ENCODE data around the gene SUPT6H. TPM values are rescaled to one million over a fixed set of nuclear protein-coding genes. Genes with fewer than 3 reads are reported as not detected.

The SUPT6H gene
- polyA plus RNA-seq (2013, experiment 1 of 2) = 42.0 TPM
- polyA plus RNA-seq (2013, experiment 2 of 2) = 37.7 TPM

DNA sequence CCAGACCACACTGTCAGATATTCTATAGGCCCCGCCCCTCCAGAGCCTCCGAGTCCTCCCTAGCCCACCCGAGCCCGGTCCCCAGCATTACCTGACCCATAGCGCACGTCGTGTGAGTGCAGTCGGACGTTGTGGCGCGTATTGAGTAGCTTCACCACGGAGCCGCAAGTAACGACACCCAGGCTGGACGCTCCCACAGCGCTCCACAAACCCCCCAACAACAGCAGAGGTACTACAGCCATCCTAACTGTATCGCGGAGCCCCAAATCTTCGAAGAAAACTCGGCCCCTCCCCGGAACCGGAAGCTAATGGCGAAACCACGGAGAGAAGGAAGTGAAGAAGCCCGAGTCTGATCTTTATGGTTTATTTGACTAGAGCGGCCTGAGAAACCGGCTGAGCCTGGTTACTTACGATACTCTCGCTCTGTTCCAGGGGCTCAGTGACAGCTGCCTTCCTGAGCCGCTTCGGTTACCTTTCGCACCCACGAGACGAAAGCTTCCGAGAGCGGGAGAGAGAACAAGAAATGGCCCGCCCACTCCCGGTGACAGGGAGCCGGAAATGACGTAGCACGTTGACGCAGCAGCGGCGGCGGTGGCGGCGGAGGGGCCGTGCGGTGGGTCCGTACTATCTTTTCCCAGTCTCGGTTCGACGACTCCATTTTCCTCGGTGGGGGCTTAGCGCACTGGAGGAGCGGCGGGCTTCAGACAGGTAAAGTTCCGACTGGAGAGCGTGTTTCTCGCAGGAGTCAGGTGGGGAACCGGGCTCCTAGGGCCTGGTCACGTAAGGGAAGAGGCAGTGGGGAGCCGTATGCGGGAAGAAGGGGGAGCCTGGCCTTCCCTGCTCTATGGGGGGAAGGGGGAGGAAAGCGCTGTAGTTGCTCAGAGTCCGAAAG is at the start of gene SUPT6H, which contains the start of gene SDF2:
Gene SUPT6H (plus strand): TSS at position 571 of the 892 bp plus-strand sequence. CDS start 11,197 bp downstream, outside the sequence.
Gene SDF2 (minus strand): TSS at position 272 of the 892 bp plus-strand sequence. CDS start 30 bp downstream, at position 242.
- Histone ChIP-seq H3K4ac (ENCODE audit: low read depth in 1 of 2, low read length in 2 of 2) (peak within 1 kb of the TSS; percentile 67 to 91), H2BK5ac (ENCODE audit: low read depth, low read length, poor library complexity, severe bottlenecking) (peak within 1 kb of the TSS; percentile 85), H3K4me1 (ENCODE audit: control insufficient read depth, insufficient read depth, low read depth, low read length) (peaks cover 7% of the 10 kb centered on the region), H3K14ac (ENCODE audit: low read length in 2 of 2) (peak within 1 kb of the TSS in 1 of 2 experiments; percentile 97), H3K23ac (ENCODE audit: low read length in 2 of 2) (peak within 1 kb of the TSS; percentile 12 to 98), H3K27ac (ENCODE audit: low read length, poor library complexity, severe bottlenecking) (peak within 1 kb of the TSS; percentile 95), H2BK12ac (ENCODE audit: low read length in 2 of 2) (peak within 1 kb of the TSS in 1 of 2 experiments; percentile 57), H3K79me1 (replicated peaks; ENCODE audit: low read length, poor library complexity, severe bottlenecking) (peaks cover 3% of the 10 kb centered on the region), H3K27me3 (ENCODE audit: control insufficient read depth in 1 of 2, insufficient read depth in 1 of 2, low read length in 2 of 2) (no peaks in the 10 kb centered on the region), H2BK15ac (ENCODE audit: low read depth, poor library complexity, severe bottlenecking) (peak within 1 kb of the TSS; percentile 76), H3K9me3 (ENCODE audit: control insufficient read depth, low read length) (no peaks in the 10 kb centered on the region), H2AK5ac (ENCODE audit: low read length, severe bottlenecking) (no peak within 1 kb of the TSS), H4K8ac (ENCODE audit: low read length) (peak within 1 kb of the TSS; percentile 92), H2BK120ac (ENCODE audit: low read depth, low read length) (peak within 1 kb of the TSS; percentile 86), H3K18ac (ENCODE audit: low read depth in 1 of 2, low read length in 2 of 2) (peak within 1 kb of the TSS; percentile 94 to 96), H3K4me3 (ENCODE audit: insufficient read depth in 1 of 2, low read depth in 1 of 2, low read length in 2 of 2) (peak within 1 kb of the TSS; percentile 92 to 95), H3K4me2 (ENCODE audit: low read length, poor library complexity, severe bottlenecking) (peak within 1 kb of the TSS; percentile 85), H4K91ac (ENCODE audit: low read length) (peak within 1 kb of the TSS; percentile 90), H3K36me3 (ENCODE audit: control insufficient read depth in 1 of 2, insufficient read depth in 2 of 2, low read depth in 1 of 2, low read length in 2 of 2) (peaks cover 34% of the 10 kb centered on the region in 2 experiments), H2AFZ (ENCODE audit: low read depth, low read length) (peak within 1 kb of the TSS; percentile 84), H3K9ac (ENCODE audit: low read length) (peak within 1 kb of the TSS; percentile 98)
- DNase-seq = peak; percentile 94
- WGBS = under 1% methylated on average over 65 of the region's 66 CpGs

GRCh38 chr17:28612531-28612930 is 49.5 kb upstream of the SUPT6H start:
- no peak overlapping the region for H3K18ac ChIP-seq (ENCODE audit: low read depth in 1 of 2, low read length in 2 of 2)
- H4K8ac ChIP-seq (ENCODE audit: low read length) = no peak overlapping the region
- no peak overlapping the region for H2BK12ac ChIP-seq (ENCODE audit: low read length in 2 of 2)
- H3K27me3 ChIP-seq (ENCODE audit: control insufficient read depth in 1 of 2, insufficient read depth in 1 of 2, low read length in 2 of 2) = no peaks in the 10 kb centered on the region
- 92% methylated on average over 2 of the region's 2 CpGs for WGBS
- peaks cover 2% of the 10 kb centered on the region for H3K79me1 ChIP-seq (replicated peaks; ENCODE audit: low read length, poor library complexity, severe bottlenecking)
- no peak overlapping the region for H4K91ac ChIP-seq (ENCODE audit: low read length)
- H2BK5ac ChIP-seq (ENCODE audit: low read depth, low read length, poor library complexity, severe bottlenecking) = no peak overlapping the region
- no peak overlapping the region for H3K14ac ChIP-seq (ENCODE audit: low read length in 2 of 2)
- no peak overlapping the region for H2BK15ac ChIP-seq (ENCODE audit: low read depth, poor library complexity, severe bottlenecking)
- H3K23ac ChIP-seq (ENCODE audit: low read length in 2 of 2) = no peak overlapping the region
- H3K4ac ChIP-seq (ENCODE audit: low read depth in 1 of 2, low read length in 2 of 2) = no peak overlapping the region
- no peaks in the 10 kb centered on the region for H3K9me3 ChIP-seq (ENCODE audit: control insufficient read depth, low read length)
- no peak overlapping the region for H3K9ac ChIP-seq (ENCODE audit: low read length)
- H2AK5ac ChIP-seq (ENCODE audit: low read length, severe bottlenecking) = no peak overlapping the region
- H3K4me2 ChIP-seq (ENCODE audit: low read length, poor library complexity, severe bottlenecking) = no peak overlapping the region
- no peak overlapping the region for H3K27ac ChIP-seq (ENCODE audit: low read length, poor library complexity, severe bottlenecking)
- no peak overlapping the region for H3K4me3 ChIP-seq (ENCODE audit: insufficient read depth in 1 of 2, low read depth in 1 of 2, low read length in 2 of 2)
- peaks cover 52 to 79% of the 10 kb centered on the region in 2 experiments for H3K36me3 ChIP-seq (ENCODE audit: control insufficient read depth in 1 of 2, insufficient read depth in 2 of 2, low read depth in 1 of 2, low read length in 2 of 2)
- no peaks in the 10 kb centered on the region for H3K4me1 ChIP-seq (ENCODE audit: control insufficient read depth, insufficient read depth, low read depth, low read length)
- DNase-seq = no peak
- H2AFZ ChIP-seq (ENCODE audit: low read depth, low read length) = no peak overlapping the region
- H2BK120ac ChIP-seq (ENCODE audit: low read depth, low read length) = no peak overlapping the region

GRCh38 chr17:28612936-28613872 is 48.8 kb upstream of the SUPT6H start:
- 94% methylated on average over 5 of the region's 6 CpGs for WGBS
- Histone ChIP-seq H2AK5ac (ENCODE audit: low read length, severe bottlenecking) (no peak overlapping the region), H3K27ac (ENCODE audit: low read length, poor library complexity, severe bottlenecking) (no peak overlapping the region), H3K4ac (ENCODE audit: low read depth in 1 of 2, low read length in 2 of 2) (no peak overlapping the region), H3K18ac (ENCODE audit: low read depth in 1 of 2, low read length in 2 of 2) (no peak overlapping the region), H3K36me3 (ENCODE audit: control insufficient read depth in 1 of 2, insufficient read depth in 2 of 2, low read depth in 1 of 2, low read length in 2 of 2) (peaks cover 58 to 86% of the 10 kb centered on the region in 2 experiments), H3K4me3 (ENCODE audit: insufficient read depth in 1 of 2, low read depth in 1 of 2, low read length in 2 of 2) (no peak overlapping the region), H4K91ac (ENCODE audit: low read length) (no peak overlapping the region), H2BK120ac (ENCODE audit: low read depth, low read length) (no peak overlapping the region), H2BK12ac (ENCODE audit: low read length in 2 of 2) (no peak overlapping the region), H3K9ac (ENCODE audit: low read length) (no peak overlapping the region), H3K14ac (ENCODE audit: low read length in 2 of 2) (no peak overlapping the region), H3K27me3 (ENCODE audit: control insufficient read depth in 1 of 2, insufficient read depth in 1 of 2, low read length in 2 of 2) (no peaks in the 10 kb centered on the region), H3K9me3 (ENCODE audit: control insufficient read depth, low read length) (no peaks in the 10 kb centered on the region), H3K79me1 (replicated peaks; ENCODE audit: low read length, poor library complexity, severe bottlenecking) (peaks cover 2% of the 10 kb centered on the region), H3K23ac (ENCODE audit: low read length in 2 of 2) (no peak overlapping the region), H2AFZ (ENCODE audit: low read depth, low read length) (no peak overlapping the region), H3K4me1 (ENCODE audit: control insufficient read depth, insufficient read depth, low read depth, low read length) (no peaks in the 10 kb centered on the region), H3K4me2 (ENCODE audit: low read length, poor library complexity, severe bottlenecking) (no peak overlapping the region), H2BK15ac (ENCODE audit: low read depth, poor library complexity, severe bottlenecking) (no peak overlapping the region), H2BK5ac (ENCODE audit: low read depth, low read length, poor library complexity, severe bottlenecking) (no peak overlapping the region), H4K8ac (ENCODE audit: low read length) (no peak overlapping the region)
- DNase-seq = peak; percentile 47
